Measurements from ENCODE around the gene COX7A2L.

The COX7A2L gene

DNA sequence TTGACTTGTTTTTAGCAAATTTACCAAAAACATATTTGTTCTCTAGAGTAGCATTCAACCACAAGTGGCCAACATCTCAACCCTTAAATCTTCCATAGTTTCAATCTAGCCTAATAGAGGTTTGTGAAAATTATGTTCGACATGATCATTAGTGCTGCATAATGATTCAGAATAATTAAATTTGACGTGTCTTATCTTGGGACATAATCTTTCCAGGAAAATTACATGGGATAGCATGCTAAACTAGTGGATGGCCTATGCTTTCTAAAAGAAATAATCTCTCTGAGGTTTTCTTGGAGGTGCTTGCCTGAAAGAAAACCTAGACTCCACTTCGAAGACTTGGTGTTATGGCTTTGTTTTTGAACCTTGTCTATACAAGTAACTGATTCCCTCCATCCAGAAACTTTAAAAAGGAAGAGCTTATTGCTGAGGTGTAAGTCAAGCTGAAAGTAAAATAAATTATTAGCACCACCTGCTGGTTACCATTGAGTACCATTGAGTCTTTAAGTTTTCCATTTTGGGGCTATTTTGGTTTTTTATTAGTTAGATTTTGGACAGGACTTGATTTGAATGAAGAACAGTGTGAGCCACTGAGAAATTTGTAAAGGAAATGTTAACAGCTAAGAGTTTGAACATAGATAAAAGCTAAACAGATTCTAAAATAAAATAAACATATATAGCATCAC, 32.7 kb downstream of the COX7A2L start:
- FAIRE-seq (peak; percentile 30), DNase-seq (ENCODE audit: insufficient read length, low spot score) (no peak)
- no peak for TF ChIP-seq POLR2A (IDR thresholded peaks at IDR 0.05; ENCODE audit: low read depth, low read length)

DNA sequence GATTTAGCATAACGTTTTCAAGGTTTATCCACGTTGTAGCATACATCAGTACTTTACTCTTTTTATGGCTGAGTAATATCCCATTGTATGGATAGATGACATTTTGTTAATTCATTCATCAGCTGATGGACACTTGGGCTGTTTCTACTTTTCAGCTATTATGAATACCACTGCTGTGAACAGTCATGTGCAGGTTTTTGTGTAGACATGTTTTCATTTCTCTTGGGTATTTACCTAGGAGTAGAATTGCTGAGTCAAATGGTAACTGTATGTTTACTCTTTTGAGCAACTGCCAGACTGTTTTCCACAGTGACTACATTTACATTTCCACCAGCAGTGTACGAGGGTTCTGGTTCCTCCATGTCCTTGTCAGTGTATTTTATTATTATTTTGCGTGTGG, 33.9 kb downstream of the COX7A2L start:
- no peak for TF ChIP-seq POLR2A (IDR thresholded peaks at IDR 0.05; ENCODE audit: low read depth, low read length)
- no peak for DNase-seq (ENCODE audit: insufficient read length, low spot score)

DNA sequence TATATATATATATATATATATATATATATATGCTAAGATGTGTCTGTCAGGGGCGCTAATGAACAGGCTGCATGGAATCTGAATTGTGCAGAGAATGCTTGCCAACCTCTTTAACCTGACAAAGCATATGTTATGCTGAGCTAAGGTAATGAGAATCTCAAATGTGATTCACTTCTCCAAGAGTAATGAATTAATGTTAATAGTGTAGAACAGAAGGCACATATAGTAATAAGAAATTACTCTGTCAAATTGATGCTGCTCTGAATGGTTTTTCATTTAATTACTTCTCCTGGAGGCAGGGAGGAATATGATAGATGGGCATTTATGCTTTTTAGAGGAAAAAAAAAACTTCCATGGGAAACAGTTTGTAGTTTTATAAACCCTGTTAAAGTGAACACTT, 35.4 kb downstream of the COX7A2L start:
- DNase-seq (ENCODE audit: insufficient read length, low spot score) = no peak
- TF ChIP-seq POLR2A (IDR thresholded peaks at IDR 0.05; ENCODE audit: low read depth, low read length) = no peak
- no peak for FAIRE-seq

More for the DNA sequence above, 33.9 kb downstream of the COX7A2L start:
- FAIRE-seq = no peak

DNA sequence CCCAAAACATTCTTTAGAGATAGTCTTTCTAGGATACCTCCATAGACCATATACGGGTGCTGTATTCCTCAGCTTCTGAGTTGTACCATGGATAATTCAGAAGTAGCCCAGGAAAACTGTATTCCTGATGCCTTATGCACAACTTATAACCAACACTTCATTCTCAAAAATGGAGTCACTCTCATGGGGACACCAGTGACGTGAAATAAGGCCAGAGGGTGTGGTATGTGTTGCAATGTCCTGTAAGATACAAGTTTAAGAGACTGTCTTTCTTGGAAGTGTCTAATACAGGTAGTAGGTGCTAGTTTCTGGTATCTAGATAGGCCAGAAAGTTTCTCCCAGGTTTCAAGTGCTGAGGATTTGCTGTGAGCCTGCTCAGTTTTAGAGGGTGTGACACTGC, 36.1 kb downstream of the COX7A2L start:
- DNase-seq (ENCODE audit: insufficient read length, low spot score) = no peak
- no peak for FAIRE-seq
- TF ChIP-seq POLR2A (IDR thresholded peaks at IDR 0.05; ENCODE audit: low read depth, low read length) = no peak

DNA sequence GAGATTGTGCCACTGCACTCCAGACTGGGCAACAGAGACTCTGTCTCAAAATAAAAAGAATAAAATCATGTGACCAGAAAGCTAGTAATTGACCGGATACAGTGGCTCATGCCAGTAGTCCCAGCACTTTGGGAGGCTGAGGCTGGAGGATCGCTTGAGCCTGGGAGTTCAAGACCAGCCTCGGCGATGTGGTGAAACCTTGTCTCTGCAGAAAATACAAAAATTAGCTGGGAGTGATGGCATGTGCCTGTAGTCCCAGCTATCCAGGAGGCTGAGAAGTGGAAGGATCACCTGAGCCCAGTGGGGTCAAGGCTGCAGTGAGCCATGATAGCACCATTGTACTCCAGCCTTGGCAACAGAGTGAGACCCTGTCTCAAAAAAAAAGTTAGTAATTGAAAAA, 36.8 kb downstream of the COX7A2L start:
- DNase-seq (ENCODE audit: insufficient read length, low spot score) (no peak), FAIRE-seq (no peak)
- no peak for TF ChIP-seq POLR2A (IDR thresholded peaks at IDR 0.05; ENCODE audit: low read depth, low read length)

DNA sequence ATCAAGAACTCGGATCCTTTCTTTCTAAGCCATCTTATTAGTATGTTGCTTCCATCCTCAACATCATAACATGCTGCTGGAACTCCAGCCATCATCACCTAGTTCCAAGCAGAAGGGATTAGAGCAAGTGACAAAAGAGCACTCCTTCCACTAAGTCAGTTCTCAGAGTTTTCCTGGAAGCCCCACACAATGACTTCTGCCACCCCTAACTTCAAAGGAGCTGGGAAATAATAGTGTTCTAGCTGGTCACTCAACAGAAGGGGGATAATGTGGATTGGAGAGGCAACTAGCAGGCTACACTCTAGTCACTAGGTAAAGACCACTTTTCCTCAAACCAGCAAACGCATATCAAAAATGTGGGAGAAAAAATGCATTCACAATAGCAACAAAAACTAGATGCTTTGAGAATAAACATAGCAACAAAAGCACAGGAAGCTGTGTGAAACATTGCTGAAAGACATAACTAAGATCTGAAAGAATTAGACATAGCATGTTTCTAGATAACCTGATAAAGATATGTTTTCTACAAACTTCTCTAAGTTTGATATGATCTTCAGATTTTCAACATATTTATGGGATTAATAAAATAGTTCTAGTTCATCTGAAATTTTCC, 39.5 kb downstream of the COX7A2L start:
- TF ChIP-seq POLR2A (IDR thresholded peaks at IDR 0.05; ENCODE audit: low read depth, low read length) = no peak
- no peak for DNase-seq (ENCODE audit: insufficient read length, low spot score)
- peak; percentile 61 for FAIRE-seq

DNA sequence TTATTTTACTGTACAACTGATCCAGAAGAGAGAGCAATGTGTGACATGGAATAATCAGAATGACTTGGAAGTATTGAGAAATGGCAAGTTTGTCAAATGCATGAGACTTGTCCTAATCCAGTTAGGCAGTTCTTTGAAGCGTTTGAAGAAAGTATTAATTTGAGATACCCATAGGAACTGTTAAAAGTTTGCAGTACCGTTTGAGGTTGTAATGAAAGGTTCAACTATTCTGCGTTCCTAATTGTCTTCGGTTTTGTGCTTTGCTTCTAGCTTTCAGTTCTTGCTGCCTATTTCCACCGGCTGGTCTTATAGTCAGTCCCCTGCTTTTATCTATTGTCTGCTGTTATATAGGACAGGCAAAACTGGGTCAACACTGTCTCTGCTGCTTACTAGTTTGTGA, 41.8 kb downstream of the COX7A2L start:
- no peak for TF ChIP-seq POLR2A (IDR thresholded peaks at IDR 0.05; ENCODE audit: low read depth, low read length)
- DNase-seq (ENCODE audit: insufficient read length, low spot score) = no peak
- FAIRE-seq = no peak

DNA sequence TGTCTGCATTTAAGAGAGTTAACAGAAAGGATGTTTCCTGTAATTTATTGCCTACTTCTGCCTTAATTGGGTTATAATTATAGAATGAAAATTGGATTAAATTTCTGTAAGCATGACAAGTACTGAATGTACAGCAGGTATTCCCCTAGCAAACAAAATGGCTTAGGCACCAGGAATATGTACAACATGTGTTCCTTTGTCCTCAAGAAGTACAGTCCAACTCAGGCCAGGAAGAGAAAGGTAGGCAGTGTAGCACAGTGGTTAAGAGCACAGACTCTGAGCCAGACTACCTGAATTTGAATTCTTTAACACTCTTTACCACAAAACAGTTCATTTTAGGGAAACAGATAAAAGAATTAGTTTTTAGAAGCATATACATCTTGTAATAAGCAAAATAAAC, 43.1 kb downstream of the COX7A2L start:
- DNase-seq (ENCODE audit: insufficient read length, low spot score) (no peak), FAIRE-seq (no peak)
- no peak for TF ChIP-seq POLR2A (IDR thresholded peaks at IDR 0.05; ENCODE audit: low read depth, low read length)

DNA sequence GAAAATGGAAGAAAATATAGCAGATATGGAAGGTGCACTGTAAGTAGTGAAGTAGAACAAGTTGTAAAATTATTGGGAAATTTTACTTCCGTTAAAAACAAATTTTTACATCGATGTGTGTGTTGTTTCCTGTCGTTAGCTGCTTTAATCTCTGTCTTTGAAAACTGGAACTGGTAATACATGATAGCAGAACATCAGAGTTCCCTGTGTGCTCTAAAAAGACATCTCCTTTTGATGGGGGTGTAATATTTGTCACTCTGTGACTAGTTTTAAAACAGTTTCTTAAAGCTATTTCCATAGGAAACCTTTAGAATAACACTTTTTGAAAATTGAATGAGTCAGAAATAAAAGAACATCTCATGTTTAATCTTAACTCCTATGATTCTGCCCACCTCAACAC, 43.5 kb downstream of the COX7A2L start:
- no peak for FAIRE-seq
- no peak for DNase-seq (ENCODE audit: insufficient read length, low spot score)
- TF ChIP-seq POLR2A (IDR thresholded peaks at IDR 0.05; ENCODE audit: low read depth, low read length) = no peak

DNA sequence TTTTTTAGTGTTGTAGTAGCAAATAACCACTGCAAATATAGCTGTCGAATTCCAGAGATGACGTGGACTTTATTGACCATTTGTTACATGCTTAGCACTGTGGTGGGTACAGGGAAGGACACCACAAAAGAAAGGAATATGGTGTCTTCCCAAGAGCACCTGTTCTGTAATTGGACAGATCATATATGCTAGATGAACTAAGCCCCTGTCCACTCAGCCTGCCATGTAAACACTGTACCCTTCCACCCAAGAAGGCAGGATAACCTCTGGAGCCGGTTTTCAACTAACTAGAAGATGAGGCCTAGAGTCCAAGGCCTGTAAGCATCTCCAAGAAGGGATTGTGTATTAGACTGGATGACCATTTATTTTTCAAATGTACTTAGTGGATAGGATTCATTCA, 44.1 kb downstream of the COX7A2L start:
- no peak for FAIRE-seq
- no peak for DNase-seq (ENCODE audit: insufficient read length, low spot score)
- no peak for TF ChIP-seq POLR2A (IDR thresholded peaks at IDR 0.05; ENCODE audit: low read depth, low read length)

DNA sequence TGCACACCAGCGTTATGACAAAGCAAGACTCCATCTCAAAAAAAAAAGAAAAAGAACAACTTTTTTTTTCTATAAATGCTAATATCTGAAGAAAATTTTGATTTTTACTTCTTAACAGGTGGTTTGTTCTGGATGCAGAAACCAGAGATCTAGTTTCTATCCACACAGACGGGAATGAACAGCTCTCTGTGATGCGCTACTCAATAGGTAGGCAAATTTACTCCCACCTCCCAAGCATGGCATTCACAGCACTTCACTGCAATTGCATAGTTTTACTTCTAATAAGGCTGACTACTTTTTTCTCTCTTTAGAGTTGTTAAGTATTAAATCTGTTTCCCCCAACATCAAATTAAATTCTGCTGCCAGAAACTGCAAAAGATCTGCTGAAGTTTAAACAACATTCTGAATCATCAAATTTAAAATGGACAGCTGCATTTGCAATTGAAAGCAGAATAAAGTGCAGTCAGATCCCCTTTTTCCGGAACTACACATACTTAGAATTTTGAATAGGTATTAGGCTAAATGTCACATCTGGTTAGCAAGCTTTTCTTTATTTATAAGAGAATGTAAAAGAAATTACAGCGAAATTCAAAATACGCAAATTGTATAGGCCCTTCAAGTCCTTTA, 45.1 kb downstream of the COX7A2L start:
- DNase-seq (ENCODE audit: insufficient read length, low spot score) (no peak), FAIRE-seq (peak; percentile 64)
- TF ChIP-seq POLR2A (IDR thresholded peaks at IDR 0.05; ENCODE audit: low read depth, low read length) = no peak

DNA sequence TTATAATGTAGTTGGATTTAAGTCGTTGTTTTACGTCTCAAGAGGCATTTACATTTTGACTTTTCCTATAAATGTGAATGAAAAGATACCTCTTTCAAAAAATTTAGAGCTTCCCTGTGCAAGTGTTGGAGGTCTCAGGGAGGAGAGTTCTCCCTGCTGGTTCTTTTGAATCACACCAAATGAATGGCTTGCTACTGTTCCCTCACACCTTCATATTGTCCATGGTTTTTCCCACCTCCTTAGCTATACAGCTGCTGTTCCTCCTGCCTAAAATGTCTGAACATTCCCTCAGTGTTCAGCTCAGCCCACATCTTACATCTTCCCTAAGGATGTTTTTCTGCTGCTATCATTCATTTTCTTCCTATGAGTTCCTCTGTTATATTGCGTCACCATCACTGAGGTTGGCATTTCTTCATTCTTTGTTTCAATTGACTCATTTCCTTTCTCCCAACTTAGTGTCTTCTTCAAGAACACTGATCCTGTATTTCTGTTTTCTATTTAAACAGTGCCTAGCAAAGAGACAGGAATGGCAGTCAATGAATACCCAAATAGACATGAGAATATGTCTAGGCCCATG, 46.0 kb downstream of the COX7A2L start:
- DNase-seq (ENCODE audit: insufficient read length, low spot score) (peak; percentile 26), FAIRE-seq (peak; percentile 96)
- TF ChIP-seq POLR2A (IDR thresholded peaks at IDR 0.05; ENCODE audit: low read depth, low read length) = no peak

DNA sequence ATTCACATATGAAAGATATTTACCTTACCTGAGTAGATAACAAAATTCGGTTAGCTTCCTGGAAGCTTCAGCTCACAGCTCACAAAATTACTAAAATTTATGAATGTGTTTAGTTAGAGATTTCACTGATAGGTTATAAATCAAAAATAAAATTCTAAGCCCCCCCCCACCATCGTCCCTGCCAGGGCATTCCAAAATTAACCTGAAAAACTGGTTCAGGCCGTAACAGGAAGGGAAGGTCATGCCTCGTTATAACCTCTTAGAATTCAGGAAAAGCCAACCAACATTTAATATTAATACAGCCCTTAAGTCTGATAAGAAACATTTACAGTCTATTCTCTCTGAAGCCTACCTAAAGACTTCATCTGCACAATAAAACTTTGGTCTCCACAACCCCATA, 48.9 kb downstream of the COX7A2L start:
- no peak for FAIRE-seq
- TF ChIP-seq POLR2A (IDR thresholded peaks at IDR 0.05; ENCODE audit: low read depth, low read length) = no peak
- no peak for DNase-seq (ENCODE audit: insufficient read length, low spot score)

DNA sequence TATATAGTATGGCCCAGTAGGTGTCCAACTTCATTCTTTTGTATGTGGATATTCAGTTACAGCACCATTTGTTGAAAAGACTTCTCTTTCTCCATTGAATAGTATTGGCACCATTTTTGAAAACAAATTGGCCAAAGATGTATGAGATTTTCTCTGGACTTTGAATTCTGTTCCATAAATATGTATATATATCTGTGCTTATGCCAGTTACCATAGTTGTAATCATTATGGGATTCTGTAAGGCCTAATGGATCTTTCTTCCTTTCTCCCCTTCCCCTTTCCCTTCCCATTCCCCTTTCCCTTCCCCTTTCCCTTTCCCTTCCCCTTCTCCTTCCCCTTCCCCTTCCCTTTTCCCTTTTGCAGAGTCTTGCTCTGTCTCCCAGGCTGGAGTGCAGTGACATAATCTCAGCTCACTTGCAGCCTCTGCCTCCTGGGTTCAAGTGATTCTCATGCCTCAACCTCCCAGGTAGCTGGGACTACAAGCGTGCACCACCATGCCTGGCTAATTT, 51.0 kb downstream of the COX7A2L start:
- no peak for TF ChIP-seq POLR2A (IDR thresholded peaks at IDR 0.05; ENCODE audit: low read depth, low read length)
- DNase-seq (ENCODE audit: insufficient read length, low spot score) (no peak), FAIRE-seq (no peak)

All from H54 (cell line).